ENCODE results near the gene PTPRN2.

The PTPRN2 gene

GRCh38 chr7:157637216-157637949, 950.2 kb downstream of the PTPRN2 start:
- no peak for DNase-seq (ENCODE audit: low read depth)

GRCh38 chr7:157635669-157636068, 952.0 kb downstream of the PTPRN2 start:
- DNase-seq (ENCODE audit: low read depth): no peak

DNA sequence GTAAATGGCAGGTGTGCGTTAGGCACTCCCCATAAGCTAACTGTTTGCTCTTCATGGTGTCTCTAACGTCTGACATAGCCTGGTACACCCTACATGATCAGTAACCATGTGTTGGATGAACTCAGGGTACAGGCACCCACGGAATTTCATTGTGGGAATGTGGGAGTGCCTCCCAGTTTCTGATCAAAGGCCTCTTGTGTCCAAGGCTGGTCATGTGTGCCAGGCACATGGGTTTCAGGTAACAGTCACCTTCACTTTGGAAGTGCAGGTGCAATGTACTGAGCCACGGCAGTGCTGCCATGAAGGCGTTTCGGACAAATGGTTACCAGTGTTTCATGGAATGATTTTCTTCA, 952.5 kb downstream of the PTPRN2 start:
- DNase-seq (ENCODE audit: low read depth): no peak

DNA sequence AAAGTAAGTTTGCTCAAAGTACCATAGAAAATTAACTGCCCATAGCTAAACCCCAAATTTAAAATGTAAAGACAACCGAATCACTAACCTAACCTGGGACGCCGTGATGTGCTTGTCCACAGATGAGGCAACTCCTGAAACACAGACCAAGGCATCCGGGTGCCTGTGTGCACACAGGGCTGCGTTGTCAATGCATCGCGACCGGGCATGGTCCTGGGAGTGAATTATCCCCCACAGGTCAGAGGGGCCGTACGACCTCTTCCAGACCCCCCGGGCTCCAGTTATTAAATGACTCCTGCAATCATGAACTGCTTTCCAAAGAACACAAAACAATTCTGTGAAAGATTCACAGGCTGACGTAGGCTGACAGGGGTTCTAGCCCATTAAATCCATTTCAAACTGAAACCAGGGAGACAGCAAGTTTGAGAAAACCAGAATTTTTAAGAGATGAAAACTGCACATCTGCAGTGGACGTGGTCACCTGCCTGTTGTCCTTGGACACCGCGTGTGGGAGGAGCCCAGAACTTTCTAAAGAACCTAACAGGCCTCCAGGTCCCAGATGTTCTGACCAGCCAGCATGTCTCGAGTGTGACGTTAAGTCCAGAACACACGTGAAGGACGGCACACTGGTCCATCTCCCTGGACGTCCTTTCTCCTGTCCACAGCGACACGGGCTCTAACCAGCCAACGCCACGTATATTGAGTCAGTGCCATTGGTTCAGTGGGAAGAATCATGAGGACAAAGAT, 953.0 kb downstream of the PTPRN2 start:
- no peak for DNase-seq (ENCODE audit: low read depth)

GRCh38 chr7:157633465-157634185, 954.0 kb downstream of the PTPRN2 start:
- no peak for DNase-seq (ENCODE audit: low read depth)

DNA sequence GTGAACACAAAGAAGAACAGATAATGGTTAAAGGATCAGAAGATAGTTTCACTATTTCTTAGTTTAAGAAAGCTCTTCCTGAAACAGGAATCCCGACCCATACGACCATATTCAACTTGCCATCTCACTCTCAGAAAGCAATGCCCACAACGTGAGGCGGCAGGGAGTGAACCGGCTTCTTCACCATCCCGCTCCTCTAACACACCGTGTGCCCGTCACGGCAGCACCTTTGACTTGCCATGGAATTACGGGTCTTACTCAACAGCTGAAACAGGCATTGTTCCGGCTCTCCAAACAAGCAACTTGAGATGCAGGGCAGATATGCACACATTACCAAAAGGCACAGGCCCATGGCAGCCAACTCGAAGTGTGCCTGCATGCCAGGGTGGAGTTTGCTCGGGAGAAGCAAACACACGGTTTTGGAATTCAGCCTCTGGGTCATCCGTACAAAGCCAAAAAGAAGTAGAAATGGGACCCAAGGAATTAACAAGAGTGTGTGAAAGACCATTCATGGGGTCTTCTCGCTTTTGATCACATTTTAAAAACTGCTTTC, 957.2 kb downstream of the PTPRN2 start:
- DNase-seq (ENCODE audit: low read depth): no peak

DNA sequence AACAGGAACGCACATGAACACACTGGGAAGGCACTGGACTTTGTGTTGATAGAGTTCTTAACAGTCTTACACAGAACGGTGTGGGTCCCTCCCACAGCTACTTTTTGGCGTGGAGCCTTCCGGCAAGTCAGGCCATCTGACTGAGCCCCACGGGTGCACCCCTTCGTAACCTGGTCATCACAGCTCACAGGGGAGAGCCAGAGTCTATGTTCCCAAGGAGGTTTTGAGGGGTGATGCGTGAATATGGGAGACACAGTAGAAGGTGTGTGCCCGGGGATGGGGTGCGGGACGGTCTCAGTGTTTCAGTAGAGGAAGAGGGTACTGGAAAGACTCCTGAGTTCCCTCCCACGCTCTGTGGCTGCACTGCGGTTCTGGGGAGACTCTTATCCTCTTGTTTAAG, 959.2 kb downstream of the PTPRN2 start:
- no peak for DNase-seq (ENCODE audit: low read depth)

GRCh38 chr7:157627646-157628045, 960.0 kb downstream of the PTPRN2 start:
- no peak for DNase-seq (ENCODE audit: low read depth)

- DNase-seq (ENCODE audit: low read depth): no peak
Measured at GRCh38 chr7:157627033-157627432, 960.6 kb downstream of the PTPRN2 start.

DNA sequence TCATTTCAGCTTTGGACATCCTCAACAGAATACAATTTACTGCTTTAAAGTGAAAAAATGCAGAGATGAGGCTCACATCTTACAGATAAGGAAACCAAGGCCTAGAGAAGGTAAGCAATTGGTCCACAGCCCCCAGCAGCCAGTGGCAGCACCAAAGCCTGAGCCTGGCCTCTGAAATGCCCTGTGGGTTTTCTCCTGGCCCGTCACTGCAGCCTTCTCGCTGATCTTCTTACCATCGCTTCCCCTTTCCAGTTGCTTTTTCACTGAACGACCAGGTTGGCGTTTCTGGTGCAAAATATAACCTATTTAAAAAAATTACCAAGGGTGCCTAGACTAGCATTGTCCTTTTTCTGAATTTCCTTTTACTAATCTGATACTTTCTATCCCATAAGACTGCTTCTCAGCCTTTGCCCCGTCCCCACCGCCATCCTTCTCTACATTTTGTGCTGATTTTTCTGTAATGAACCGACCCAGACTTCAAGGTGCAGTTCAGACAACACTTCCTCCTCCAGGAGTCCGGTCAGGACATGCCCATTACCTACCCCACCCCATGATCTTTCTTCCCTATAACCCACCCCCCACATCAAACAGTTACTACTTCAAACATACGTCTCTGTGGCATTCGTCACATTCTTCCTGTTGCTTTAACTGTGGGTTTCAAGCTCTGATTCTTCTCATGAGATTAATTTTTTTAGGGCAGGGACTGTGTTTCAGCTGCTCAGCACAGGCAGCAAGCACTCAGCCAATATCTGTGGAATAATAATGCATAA, 961.5 kb downstream of the PTPRN2 start:
- no peak for DNase-seq (ENCODE audit: low read depth)

DNA sequence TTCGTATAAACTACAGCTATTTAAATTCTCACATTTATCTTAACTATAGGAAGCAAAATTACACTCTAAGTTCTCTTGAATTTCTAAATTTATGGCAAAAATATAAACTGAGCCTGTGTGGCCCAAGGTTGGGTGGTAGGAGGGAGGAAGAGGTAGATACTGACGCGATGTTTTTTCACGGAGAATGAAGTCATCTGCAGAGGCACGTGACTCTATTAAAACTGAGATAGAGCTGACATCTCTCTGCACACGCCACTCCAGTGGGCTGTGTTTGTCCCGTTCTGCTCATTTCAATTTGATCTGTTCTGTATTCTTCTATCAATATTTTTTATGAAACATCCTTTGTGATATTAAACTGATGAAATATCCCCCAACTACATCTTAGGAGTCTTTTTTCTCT, 964.1 kb downstream of the PTPRN2 start:
- DNase-seq (ENCODE audit: low read depth): no peak

DNA sequence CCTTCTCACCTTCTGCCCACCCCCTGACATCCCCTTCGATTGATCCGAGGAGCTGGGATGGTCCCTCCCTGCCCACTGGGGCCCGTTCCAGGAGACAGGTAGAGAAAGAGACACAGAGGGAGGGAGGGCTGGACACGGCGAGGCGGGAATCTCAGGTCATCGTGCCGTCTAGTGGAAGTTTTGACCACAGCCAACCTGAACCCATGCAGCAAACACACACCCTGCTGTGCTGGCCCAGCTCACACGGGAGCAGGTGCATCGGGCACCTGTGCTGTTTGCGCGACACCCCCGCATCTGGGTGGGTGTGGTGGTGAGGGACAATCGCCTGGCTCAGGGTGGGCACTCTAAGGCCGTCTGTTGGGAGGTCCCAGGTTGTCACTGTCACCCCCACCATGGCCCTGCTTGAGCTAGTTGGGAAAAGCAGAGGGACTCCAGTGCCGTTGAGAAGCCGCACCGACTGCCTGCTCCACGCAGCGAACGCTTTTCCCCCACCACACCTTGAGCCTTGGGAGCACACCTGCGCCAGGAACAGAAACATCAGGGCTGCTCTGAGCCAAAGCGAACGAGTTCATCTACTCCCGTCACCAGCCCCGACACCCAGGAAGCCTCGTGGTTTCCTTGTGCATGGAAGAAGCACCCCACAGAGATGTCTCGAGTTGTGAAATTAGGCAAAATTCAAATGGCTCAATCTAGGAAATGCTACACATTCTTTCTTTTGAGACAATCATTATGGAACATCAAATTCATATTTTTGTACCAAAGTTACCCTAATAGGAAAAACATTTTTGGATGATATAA, 965.0 kb downstream of the PTPRN2 start:
- DNase-seq (ENCODE audit: low read depth): no peak

DNA sequence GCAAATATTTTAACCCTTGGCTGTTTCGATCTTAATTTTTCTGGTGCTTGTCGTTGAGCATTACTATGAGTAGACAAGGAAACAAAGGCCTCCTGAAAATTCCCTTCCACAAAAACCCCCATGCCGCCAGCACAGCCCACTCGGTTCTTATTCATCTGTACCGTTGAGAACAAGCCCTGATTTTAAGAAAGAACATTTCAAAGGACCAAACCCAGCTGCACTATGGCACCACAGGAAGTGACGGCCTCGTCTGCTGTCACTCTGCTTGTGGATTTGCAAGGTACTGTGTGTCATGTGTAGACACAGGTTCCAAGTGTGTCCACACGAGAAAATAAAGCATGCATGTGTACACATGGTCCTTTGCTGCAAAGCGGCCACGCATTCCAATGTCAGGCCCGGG, 965.6 kb downstream of the PTPRN2 start:
- no peak for DNase-seq (ENCODE audit: low read depth)

- DNase-seq (ENCODE audit: low read depth): no peak
Measured at GRCh38 chr7:157621131-157621681, 966.4 kb downstream of the PTPRN2 start.

GRCh38 chr7:157620616-157621015, 967.0 kb downstream of the PTPRN2 start:
- DNase-seq (ENCODE audit: low read depth): no peak

DNA sequence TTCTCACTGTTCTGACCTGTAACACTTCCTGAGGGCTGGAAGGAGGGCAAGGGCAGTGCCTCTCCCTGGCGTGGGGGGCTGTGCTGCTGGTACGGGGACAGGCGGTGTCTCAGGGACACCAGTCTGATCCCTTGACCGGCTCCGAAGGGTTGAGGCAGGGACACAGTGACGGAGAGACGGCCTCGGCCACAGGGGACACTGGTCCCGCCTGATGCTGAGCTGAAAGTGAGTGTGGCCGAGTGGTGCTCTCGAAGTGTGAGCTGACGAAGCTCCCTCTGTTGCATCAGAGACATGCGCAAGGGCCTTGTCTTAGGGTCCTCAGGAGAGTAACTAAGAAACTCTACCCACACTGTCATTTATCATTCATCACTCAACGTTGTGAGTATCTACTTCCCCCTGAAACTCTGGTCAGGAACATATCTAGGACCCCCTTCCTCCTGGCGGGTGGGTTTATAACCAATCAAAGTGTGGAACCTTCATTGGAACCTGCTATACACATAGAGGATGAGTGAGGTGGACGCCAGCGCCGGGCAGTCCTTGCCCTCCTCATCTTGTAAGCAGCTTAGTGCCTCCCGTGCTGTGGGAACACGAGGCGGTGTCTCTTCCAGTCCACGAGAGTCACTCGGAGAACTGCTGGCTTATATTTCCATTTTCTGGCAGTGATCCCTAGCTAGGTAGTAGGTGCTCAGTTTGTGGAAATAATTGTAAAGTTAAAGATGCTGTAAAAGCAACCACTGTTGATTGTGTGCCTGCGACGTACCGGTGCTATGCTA, 967.7 kb downstream of the PTPRN2 start:
- no peak for DNase-seq (ENCODE audit: low read depth)

GRCh38 chr7:157618823-157619606, 968.6 kb downstream of the PTPRN2 start:
- DNase-seq (ENCODE audit: low read depth): no peak

- no peak for DNase-seq (ENCODE audit: low read depth)
Measured at GRCh38 chr7:157618091-157618726, 969.4 kb downstream of the PTPRN2 start.

DNA sequence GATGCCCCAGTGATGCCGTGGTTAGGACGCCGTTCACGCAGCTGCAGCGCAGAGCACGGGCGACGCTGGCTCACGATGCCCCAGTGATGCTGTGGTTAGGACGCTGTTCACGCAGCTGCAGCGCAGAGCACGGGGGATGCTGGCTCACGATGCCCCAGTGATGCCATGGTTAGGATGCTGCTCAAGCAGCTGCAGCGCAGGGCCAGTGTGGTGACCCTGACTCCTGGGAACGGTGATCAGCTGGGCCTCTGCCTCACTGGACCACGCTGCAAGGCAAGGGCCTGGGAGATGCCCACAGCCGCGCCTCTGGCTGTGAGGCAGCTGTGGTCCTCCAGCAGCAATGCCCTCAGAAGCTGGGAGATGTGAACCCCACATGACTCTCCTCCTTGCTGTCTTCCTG, 970.2 kb downstream of the PTPRN2 start:
- no peak for DNase-seq (ENCODE audit: low read depth)

Data from HS-5 (cell line).